Kidney tubule cell (primary cell): ENCODE measurements around the gene EYS.
"Not testable (repeated sequence)": the region's sequence is repeated elsewhere in the genome, so short reads cannot be mapped to it uniquely, and the experiment has no call there.

Source experiments
- DNase-seq: peaks from one replicate; pipeline ENCODE4 v3.0.0-alpha.2; 2018; ENCODE audit warnings: low spot score

Gene EYS

DNA sequence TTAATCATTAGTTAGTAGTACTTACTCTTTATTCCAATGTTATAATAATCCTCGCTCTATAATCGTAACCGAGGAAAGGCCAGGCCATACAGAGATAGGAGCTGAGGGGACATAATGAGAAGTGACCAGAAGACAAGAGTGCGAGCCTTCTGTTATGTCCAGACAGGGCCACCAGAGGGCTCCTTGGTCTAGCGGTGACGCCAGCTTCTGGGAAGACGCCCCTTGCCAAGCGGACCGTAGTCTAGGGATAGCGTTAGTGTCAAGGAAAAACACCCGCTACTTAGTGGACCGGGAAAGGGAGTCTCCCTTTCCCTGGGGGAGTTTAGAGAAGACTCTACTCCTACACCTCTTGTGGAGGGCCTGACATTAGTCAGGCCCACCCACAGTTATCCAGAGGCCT is 1237.6 kb downstream of the EYS start:
- DNase-seq = not testable (repeated sequence)

DNA sequence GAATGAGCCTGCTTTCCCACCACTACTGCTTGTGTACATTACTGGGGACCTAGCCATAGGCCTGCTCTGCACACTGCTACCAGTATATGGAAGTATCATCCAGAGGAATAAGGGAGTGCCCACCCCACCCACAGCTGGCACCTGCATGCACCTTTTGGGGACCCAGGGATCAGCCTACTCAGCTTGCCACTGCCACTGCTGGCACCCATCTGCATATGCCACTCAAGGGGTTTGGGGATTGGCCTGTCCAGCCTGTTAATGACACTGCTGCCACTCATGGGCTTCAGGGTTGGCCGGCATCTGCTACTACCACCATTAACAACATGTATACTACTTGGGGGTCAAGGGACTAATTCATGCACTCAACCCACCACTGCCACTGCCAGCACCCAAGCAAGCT is 1239.4 kb downstream of the EYS start:
- no peak for DNase-seq

DNA sequence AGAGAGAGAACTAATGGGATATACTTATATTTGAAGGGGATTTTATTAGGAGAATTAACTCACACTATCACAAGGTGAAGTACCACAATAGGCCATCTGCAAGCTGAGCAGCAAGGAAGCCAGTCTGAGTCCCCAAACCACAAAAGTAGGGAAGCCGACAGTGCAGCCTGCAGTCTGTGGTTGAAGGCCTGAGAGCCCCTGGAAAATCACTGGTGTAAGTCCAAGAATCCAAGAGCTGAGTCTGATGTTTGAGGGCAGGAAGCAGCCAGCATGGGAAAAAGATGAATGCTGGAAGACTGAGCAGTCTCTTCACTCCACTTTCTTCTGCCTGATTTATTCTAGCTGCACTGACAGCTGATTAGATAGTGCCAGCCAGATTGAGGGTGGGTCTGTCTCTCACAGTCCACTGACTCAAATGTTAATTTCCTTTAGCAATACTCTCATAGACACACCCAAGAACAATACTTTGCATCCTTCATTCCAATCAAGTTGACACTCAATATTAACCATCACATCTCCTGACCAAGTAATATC is 1247.5 kb downstream of the EYS start:
- DNase-seq = no peak

DNA sequence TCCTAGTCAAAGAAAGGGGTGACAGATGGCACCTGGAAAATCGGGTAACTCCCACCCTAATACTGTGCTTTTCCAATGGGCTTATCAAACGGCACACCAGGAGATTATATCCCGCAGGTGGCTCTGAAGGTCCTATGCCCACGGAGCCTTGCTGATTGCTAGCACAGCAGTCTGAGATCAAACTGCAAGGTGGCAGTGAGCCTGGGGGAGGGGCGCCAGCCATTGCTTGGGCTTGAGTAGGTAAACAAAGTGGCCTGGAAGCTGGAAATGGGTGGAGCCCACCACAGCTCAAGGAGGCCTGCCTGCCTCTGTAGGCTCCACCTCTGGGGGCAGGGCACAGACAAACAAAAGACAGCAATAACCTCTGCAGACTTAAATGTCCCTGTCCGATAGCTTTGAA is 1258.9 kb downstream of the EYS start:
- DNase-seq = not testable (repeated sequence)

DNA sequence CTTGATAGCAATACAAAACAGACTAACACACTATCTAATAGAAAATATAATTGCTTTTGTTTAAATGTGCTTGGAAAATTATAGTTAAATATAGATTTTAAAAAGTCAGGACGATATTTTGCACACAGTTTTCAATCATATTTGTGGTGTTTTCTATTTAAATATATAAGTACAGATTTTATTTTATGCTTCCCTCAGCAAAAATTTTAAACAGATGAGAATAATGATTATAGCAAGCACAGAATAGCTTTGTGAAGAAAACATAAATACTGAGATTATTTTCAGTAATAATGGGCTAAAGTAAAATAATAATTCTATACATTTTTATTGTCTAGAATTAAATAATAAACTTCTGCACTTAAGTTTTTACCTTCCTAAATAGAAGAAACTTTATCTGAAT is 1262.0 kb downstream of the EYS start:
- DNase-seq = no peak

DNA sequence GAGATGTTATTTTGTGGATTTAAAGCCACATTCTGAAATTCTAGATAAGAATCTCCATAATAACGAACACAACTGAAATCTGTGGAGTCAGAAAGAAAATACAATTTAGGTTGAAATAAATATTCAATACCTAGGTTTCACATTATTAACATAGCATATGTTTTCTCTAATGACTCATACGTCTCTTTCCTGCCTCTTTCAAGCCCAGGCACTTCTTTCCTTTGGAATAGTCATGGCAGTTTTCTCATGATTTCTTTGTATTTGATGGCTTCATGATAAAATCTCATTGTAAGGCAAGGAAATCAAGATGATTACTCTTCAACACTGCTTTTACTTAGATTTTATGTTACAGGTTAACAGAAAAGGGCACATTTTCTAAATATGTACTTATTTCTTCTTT is 1267.8 kb downstream of the EYS start:
- DNase-seq = no peak

DNA sequence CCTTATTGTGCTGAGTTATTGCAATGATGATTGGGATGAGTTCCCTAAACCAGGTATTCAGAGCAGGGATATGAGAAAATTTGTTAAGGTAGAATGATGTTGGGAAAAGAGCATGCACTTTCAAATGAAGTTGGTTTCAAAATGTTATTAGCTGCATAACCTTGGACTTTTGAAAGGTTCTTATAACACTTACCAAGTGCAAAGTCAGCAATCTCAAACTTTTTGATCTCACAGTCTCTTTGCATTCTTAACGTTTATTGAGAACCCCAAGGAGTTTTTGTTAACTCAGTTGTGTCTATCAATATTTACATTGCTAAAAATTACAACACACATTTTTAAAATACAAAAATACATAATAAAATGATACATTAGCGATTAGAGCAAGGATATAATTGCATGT is 1269.0 kb downstream of the EYS start:
- no peak for DNase-seq

DNA sequence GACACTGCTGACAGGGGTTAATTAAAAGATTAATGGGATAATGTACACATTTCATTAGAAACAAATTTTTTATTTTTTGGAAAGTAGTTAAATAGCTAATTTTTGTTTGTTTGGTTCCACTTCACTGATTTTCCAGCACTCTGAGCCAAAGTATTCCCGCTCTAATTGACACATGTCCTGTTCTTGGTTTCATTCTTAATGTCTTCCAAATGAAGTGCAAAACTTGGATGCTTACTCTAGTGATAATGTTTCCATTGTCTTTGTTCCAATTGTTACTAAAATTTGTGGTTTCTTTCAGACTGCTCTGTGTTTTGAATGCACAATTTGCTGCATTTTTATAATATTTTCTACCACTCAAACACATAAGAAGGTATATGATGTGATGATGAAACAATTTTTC is 1277.1 kb downstream of the EYS start:
- DNase-seq = no peak

DNA sequence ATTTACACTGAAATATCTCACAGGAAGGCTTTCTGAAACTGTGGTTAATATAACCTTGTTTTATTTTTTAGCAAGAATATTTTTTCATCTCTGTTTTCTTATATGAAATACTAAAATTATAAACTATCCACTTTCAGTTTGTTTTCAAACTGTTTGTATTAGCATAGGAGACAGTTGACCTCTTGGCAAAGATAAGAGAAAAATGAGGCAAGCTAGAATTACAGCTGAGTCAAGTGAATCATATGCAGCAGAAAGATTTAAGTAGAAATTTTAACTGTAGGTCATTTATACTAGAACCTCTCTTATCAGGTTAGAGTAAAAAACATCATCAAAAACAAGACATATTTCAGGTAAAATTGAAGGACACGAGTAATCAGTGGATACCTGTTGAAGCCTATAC is 1278.8 kb downstream of the EYS start:
- DNase-seq = no peak

DNA sequence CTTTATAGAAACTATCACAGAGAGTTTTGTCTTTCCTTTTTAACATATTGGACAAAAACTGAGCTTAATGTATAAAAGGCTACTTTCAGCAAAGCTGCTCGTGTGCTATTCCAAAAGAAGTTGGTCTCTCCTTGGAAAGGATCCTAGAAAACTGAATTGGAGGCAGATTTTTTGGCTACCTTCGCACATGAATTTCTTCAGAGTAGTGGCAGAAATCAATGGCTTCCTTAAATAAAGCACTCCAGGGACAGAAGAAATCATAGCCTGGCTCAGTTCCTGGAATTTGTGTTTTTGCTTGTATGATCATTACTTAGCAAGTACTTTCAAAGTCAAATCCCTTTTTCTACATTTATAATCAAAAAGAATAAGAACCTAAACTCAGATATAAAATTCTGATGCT is 1291.1 kb downstream of the EYS start:
- no peak for DNase-seq

DNA sequence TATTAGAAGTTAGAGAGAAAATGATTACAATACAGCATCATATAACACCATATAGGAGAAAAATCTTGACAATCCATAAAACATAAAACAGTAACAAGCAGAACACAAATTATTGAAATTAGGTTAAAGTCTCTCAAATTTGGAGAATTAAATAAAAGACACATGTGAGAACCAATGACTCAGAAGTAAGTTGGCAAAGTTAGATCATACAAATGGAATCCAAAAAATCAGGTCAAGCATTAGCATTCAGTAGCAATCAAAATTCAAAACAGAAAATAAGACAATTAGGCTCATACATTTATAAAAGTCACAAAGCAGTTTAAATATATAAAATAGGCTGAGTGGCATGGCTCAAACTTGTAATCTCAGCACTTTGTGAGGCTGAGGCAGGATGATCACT is 1295.8 kb downstream of the EYS start:
- no peak for DNase-seq

DNA sequence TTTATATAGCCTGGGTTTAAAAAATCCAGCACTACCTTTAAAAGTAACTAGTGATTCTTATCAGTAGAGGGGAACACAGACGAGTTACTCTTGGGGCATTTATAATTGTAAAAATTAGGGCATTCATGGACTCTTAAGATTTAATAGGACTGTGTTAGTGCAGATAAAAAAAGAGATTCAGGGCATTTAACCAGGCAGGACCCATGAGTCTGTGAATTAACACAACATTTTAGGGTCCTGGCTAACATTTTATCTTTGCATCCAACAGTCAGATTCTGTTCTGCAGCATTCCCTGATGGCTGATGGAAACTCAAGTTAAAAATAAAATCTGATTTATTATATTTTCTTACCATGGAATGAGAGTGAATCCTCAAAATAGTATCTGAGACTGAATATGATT is 1297.1 kb downstream of the EYS start:
- no peak for DNase-seq

DNA sequence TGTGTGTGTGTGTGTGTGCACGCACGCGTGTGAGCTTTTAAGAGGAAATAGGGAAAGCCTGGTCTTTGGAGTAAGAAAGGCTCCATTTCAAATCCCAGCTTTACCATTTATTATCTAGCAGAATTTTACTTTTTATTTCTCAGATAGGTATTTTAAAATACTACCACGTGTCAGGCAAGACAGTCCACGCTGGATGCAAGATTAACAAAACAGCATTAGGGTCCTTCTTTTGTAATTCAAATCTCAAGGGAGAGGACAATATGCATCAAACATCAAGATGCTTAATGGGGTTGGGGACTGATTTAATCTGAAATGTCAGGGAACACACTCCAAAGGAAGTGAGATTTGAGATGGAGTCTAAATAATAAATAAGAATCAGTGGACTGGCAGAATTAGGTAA is 1302.6 kb downstream of the EYS start:
- DNase-seq = no peak

DNA sequence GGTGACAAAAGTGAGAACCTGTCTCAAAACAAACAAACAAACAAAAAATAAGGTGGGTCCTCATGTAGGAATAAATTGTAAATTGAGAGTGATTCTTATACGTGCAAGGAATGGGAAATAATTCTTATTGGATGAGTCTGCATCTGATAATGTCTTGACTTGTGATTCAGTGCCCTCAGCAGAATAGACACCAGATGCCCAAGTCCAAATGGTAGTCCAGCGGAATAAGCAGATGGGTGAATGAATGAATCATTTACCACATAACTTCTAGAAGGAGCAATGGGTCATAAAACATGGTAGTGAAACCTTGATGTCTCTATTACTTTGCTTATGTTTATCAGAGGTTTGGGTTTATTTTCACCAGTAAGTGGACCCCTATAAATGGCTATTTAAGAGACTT is 1323.7 kb downstream of the EYS start:
- peak; percentile 24 for DNase-seq

DNA sequence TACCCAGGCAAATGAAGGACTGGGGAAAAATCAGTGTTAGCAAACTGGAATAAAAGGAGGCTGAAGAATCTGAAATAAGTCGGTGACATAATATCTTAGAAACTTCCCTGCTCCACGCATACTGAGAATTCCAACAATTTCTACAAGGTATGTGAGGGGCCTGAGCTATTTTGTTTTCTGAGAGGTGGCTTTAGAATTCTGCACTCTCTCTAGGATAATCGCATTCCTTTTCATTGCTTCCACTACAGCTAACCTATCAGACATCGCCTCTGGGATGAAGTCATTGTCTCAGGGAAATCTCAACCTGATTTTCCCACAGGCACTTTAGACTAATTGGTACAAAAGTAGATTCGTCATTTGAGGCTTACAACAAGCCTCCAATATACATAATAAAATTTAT is 1330.6 kb downstream of the EYS start:
- no peak for DNase-seq

DNA sequence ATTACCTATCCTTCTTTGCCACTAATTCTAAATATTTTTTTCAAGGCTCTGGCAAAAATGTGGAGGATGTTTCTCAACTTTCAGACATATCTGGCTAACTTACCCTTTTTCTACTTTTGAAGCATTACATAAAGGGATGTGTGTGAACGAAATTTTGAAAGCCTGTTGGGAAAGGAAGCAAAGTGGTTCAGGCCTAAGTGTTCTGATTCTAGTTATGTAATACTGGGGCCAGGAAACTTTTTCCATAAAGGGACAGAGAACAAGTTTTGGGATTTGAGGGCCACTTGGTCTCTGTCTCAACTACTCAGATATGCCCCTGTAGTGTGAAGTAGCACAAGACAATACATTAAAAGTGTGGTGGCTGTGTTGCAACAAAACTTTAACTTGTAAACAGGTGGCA is 1349.6 kb downstream of the EYS start:
- DNase-seq = no peak

DNA sequence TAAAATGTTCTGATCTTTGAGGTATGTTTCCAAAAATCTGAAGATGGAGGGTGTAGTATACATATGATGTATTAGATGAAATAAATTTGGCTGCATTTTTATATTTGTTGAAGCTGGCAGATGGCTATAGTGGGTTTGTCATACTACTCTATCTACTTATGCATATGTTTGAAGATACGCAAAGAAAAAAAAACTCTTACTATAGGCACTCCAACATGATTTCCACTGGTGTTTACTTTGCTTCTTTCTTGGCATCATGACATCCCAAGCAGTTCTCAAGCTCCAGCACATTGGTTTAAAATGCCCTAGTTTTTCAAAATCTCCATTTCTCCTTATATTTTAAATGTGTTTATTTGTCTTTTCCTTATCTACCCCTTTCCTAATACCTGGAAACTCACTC is 1359.6 kb downstream of the EYS start:
- DNase-seq = no peak

DNA sequence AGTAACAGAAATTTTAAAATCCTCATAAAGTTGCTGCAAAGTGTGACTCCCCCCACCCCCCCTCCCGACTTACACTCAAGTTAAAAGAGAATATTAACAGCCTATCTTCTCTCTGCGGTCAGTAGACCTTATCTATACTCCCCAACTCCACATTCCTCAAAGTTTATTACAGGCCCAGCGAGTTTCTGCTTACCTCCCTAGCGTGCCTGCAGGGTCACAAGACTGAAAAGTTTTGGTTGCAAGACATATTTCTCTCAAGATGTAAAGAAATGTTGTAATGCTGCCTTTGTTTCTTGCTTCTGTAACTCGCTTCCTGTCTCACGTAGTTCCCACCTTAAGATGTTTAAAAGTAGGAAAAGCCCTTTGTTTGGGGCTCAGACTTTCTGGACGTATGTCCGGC is 1371.8 kb downstream of the EYS start:
- no peak for DNase-seq

DNA sequence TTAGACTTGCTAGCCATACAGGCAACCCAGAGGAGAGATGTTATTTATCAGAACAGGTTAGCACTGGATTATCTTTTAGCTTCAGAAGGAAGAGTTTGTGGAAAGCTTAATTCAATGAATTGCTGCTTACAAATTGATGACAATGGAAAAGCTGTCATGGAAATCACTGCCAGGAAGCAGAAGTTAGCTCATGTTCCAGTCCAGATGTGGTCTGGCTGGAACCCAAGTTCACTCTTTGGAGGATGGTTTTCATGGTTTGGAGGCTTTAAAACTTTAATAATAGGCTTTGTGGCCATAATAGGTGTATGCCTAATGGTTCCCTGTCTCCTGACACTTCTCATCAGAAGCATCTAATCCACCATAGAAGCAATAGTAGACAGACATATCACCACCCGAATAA is 1372.4 kb downstream of the EYS start:
- DNase-seq = no peak

DNA sequence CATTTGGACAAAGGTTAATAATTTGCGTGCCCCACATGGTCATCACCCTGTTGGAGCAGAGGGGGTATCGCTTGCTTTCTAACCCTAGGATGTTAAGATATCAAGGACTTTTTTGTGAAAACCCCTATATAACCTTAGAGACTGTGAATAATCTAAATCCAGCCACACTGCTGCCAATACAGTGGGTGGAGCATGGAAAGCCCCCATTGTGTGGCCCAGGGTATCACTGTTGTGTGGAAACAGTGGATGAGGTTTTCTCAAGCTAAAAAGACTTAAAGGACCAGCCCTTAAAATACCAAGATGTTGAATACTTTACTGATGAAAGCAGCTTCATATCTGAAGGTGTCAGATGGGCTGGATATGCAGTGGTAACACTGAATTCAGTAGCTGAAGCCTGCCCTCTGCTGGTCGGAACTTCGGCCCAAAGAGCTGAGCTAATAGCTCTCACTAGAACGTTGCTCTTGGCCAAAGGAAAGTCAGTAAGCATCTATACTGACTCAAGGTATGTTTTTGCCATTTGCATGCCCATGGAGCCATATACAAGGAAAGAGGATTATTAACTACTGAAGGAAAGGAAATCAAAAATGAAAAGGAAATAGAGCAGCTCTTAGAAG is 1376.2 kb downstream of the EYS start:
- DNase-seq = peak; percentile 48

DNA sequence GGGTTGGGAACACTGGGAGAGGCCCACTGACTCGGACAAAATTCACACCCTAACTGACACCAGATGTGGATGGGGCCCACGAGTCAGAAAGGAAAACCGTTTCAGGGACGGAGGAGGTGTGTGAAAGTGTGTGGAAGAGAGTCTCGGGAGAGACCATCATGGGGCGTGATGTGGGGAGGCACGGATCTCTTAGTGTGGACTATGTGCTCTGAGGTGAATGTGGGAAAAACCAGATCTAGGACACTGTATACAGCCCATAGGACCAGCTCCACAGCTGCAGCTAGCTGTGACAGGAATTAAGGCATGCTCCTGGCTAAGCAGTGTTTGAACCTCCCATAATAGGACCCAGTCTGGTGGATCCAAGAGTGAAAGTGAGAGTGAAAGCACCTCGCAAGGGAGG is 1380.1 kb downstream of the EYS start:
- no peak for DNase-seq

DNA sequence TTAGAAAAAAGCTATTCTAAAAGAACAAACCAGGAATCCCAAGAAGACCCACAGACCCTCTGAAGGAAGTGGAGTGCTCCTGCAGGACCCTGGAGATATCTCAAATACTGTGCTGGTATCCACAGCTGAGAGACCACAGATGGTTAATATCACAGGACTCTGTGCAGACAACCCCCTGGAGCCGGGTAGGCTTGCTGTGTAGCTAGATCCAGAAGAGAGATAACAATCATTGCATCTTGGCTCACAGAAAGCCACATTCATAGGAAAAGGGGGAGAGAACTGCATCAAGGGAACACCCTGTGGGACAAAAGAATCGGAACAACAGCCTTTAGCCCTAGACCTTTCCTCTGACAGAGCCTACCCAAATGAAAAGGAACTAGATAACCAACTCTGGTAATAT is 1381.9 kb downstream of the EYS start:
- no peak for DNase-seq

DNA sequence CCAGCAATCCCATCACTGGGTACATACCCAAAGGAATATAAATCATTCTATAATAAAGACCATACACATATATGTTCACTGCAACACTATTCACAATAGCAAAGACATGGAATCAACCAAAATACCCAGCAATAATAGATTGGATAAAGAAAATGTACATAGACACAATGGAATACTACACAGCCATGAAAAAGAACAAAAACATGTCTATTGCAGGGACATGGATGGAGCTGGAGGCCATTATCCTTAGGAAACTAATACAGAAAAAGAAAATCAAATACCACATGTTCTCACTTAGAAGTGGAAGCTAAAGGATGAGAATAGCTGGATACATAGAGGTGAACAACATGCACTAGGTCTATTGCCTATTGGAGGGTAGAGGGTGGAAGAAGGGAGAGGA is 1396.8 kb downstream of the EYS start:
- DNase-seq = no peak

DNA sequence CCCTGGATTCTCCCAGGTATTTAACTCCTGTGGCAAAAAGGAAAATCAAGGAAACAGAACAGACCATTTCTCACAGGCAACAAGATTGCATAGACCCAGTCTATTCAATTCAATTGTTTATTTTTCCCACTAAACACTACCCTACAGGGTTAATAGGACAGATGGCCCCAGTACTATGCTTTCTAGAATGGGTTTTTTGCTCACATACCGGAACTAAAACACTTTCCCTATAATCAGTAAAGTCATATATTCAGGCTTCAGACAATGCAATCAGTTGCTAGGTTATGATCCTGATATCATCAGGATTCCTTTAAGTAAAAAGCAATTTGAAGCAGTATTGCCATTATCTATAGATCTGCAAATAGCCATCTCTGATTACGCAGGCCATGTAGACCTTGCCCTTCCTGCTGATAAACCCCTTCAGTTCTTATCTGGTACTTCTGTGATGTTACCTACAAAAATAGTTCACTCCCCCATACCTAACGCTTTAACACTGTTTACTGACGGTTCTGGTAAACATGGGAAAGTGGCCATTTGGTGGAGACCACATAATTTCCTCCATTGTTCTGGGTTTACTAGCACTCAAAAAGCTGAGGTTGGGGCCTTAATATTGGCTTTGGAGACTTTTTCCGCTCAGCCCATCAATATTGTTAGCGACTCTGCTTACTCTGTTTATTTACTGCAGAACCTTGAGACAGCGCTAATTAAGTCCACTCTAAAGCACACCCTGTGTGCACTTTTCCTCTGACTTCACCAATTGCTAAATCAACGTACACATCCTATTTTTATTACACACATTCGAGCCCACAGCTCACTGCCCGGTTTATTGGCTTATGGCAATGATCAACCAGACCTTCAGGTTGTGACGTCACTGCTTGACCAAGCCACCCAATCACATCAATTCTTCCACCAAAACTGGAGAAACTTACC is 1405.5 kb downstream of the EYS start:
- no peak for DNase-seq
